KG1 (cell line): ENCODE data around the gene AFTPH.

Experiments
- DNase-seq: peaks from one replicate; lab custom pipeline; 2025; lab: John Stamatoyannopoulos, UW

The AFTPH gene

DNA sequence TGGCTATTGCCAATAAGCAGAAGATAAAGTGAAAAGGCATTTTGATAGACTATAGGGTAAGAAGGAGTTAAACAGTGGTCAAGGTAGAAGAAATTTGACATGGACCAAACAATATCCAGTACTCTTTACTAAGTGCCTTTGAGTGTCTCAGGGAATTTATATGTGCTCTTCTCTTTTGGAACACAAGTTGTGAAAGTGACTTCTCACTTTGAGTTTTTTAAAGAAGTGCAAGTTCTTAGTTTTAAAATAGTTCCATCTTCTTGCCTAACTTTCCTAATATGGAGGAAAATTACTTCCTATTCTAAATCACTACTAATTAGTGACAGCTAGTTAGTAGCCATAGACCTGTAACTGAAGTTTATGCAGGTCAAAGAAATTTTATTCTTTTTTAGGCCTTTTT lies 63.4 kb downstream of the AFTPH start:
- no peak for DNase-seq

DNA sequence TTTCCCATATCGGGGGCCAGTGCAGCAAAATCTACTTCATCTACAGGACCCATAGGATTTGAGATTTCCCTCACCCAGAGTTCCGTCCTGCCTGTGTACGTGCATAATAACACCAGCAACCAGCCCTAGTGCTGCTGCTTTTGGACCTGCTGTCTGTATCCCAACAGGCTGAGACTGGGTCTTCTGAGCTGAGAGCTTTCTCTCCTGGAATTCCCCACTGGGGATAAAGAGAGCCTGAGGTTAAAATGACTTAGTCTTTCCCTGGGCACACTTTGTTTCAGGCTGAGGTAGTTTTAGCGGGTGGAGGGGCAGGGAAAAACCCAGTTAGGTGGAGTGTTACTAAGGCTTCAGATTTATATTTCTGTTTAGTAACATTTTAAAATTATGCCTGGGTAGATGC lies 67.1 kb downstream of the AFTPH start:
- DNase-seq = no peak

DNA sequence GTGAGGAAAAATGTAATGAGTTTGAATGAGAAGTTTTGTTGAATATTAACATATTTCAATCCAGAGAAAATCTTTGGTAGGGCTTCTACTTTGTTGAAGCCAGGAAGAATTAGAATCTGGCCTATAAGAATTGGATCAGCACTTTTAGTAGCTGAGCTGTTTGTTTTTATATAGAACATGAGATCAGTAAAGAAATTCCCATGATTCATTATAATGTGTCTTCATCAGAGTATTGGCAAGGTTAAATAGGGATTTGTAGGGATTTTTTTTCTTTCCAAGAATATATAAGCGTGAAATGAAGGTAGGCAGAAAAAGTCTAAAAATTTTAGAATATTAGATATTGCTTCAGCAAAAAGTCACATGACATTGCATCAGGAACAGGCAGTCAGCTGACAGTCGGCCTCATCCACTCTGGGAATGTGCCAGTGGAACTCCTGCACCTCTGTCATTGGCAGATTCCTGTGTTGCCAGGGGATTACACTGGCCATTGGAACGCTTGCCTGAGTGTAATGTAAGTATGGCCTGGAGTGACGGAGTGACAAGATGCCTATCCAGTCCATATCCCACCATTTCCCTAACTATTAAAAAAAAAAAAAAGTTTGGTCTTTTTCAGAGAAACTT lies 69.0 kb downstream of the AFTPH start:
- DNase-seq = no peak

DNA sequence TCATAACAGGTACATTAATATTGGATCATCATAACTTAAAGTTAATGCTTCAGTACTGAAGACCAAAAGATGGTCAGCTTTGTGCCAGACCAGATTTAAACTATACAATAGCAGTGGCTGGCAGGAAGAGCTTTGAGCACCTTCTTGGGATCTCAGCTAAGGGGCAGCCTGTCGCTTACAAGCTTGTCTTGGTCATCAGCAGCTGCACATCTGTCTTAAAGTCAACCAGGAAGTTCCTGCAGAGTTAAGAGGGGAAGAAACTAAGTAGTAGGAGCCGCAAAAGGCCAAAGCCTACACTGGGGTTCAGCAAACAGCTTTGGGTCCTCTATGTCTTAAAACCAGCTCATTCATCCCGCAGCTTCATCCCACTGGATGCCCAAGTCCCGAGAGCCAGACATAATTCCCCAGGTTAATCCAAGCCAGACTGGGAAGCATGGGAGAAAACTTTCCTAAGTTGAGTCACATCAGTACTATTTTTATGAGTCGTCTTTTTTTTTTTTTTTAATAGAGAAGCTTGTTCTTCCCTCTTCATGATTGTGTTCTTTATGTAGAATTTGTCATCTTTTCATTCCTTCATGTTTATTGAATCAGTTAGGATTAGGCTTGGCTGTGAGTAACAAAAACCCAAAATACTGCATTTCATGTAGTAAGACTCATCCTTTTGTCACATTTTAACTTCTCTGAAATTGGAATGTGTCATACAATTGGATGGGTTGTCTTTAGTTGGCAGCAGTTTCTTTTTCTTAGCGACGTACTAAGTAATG lies 70.3 kb downstream of the AFTPH start:
- no peak for DNase-seq

DNA sequence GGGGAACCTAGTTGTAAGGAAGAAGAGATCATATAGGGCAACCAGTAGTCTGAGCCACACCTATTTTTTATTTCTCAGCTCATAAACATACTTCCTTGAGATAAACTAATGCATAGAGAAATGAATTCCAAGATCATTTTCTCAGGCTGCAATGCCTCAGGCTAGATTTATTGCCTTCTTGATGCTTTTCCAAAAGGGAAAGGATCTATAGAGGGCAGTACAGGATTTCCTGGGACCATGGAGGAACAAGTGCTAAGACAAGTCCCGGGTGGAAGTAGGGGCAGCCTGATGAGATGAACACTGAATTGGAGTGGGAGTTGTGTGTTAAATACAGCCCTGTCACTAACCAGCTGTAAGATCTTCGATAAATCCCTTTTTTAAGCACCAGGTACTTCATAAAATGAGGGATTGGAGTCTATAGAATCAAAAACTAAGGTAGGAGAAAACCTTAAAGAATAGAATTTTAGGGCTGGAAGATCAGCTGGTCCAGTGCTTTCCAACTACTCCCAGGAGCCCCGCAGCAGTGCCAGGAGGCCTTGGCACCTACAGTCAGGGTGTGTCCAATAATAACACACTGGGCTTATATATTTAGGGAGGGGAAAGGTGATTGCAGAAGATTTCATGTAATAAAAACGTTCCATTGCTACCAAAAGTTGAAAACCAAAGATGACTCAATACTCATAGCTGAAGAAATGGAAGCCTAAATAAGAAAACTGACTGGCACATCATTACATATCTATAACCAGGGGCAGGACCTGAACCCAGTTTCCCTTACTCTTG lies 71.5 kb downstream of the AFTPH start:
- no peak for DNase-seq

DNA sequence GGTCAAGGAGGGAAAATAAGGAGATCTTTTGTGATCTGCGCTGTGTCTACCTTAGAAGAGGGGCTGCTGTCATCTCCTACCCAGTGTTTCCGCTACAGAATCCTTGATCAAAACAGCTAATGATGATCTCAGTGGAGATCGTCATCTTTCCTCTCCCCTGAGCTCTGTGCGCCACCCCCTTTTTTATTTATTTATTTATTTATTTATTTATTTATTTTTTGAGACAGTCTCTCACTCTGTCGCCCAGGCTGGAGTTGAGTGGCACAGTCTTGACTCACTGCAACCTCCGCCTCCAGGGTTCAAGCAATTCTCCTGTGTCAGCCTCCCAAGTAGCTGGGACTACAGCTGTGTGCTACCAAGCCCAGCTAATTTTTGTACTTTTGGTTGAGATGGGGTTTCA lies 74.1 kb downstream of the AFTPH start:
- no peak for DNase-seq

DNA sequence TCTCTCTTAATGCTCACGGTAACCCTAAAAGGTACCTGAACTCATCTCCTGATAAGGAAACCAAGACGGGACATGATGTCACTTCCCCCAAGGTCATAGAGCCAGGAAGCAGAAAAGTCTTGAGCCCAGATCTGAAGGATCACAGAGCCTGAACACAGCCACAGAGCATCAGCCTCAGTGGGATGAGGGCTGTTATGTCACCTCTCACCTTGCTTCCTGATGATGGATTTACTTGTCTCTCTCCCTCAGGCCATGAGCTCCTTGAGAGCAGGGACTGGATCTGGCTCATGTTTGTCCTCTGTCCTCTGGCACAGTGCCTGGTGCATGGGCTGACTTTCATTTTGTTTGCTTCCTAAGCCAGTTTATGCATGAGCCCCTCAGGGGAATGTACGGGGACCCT lies 75.3 kb downstream of the AFTPH start:
- no peak for DNase-seq

DNA sequence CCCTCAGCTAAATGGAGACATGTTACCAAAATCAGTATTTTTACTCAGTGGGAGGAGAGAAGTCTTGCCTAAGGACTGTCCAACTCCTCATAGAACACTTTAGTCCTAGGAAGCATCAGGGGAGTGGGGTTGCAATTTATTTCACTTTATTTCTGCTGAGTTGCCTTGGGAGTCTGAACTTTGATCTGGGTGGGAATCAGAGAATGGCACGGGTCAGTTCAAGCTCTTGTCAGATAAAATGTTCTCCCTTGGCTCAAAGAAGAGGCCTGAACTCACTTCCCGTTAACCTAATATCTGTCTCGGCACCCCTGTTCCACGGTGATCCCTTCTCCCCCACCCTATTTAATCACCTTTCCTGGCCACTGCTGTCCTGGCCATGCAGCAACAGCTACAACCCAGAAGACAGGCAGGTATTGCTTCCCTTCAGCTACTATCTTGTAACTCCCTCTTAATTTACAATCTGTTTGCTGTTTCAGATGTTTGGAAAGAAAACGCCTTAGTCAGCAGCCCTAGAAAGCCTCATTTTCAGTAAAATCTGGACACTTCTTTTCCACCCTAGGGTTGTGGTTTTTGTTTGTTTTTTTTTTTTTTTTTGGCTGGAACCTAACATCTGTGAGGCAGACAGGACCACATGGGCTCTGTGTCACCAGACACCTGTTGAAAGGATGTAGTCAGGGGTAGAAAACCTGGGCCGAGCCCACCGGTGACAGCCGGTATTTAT lies 77.1 kb downstream of the AFTPH start:
- DNase-seq = no peak

DNA sequence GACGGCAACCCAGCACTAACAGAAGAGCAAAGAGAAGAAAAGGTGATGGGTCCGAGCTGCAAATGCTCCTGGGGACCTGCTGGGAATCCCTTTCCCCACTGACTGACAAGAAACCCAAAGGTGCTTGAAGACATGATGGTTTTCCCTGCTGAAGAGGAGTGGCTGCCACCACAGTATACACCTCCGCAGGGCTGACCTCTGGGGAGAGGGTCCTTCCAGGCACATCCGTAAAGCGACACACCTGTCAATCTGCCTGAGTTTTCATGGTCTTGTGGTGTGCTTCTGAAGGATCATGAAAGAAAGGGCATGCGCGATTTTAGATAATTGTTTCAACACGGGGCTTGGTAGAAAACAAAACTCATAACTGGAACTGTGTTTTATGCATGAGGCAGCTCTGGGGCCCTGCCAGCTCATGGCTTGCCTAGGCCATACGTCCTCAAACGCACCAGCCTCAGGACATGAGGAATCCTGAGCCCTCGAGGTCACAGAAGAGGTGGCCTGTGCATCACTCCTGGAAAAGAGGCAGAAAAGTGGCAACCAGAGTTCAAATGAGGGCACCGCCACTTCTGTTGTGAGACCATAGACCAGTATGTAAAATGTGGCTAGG lies 77.8 kb downstream of the AFTPH start:
- no peak for DNase-seq

DNA sequence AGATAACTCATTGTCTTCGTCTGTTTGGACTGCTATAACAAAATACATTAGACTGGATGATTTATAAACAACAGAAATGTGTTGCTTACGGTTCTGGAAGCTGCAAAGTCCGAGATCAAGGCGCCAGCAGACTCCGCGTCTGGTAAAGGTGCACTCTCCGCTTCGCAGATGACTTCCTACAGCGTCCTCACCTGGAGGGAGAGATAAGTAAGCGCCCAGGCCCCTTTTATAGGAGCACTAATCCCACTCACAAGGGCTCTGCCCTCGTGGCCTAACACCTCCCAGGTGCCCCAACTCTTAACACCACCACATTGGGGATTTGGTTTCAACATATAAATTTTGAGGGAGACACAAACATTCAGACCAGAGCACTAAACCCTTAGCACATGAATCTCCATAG lies 78.3 kb downstream of the AFTPH start:
- DNase-seq = no peak

DNA sequence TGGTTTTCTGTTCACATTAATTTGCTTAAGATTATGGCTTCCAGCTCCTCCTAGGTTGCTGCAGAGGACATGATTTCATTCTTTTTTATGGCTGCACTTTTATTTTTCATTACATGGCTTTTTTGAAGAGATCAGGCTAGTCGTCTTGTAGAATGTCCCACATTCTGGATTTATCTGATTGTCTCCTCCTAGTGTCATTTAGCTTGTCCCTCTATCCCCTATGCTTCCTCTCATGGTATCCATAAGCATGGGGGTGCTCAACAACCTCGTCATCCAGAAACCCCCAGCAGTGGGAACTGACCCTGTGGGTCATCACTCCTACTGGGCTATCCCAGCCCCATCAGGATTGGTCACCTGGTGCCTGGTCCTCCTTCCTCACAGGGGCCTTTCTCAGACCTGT lies 80.0 kb downstream of the AFTPH start:
- DNase-seq = no peak

DNA sequence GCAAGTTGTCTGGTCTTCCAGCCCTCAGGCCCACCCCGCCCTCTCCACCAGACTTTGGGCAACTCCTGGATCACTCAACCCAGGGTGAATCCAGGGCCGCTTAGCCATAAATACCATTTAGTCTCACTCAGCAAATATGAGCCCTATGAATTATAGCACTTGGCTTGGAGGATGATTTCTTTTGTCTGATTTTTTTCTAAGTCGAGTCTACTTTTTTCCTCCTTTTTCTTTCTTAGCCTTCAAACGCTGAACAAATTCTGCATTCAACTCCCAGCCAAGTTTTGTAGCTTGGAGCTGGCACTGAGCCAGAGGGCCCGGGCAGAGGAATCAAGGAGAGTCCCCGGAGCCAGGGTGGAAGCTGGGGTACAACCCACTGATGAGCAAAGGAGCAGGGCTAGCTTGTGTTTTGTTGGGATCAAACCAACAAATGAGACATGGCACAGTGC lies 80.9 kb downstream of the AFTPH start:
- DNase-seq = no peak

DNA sequence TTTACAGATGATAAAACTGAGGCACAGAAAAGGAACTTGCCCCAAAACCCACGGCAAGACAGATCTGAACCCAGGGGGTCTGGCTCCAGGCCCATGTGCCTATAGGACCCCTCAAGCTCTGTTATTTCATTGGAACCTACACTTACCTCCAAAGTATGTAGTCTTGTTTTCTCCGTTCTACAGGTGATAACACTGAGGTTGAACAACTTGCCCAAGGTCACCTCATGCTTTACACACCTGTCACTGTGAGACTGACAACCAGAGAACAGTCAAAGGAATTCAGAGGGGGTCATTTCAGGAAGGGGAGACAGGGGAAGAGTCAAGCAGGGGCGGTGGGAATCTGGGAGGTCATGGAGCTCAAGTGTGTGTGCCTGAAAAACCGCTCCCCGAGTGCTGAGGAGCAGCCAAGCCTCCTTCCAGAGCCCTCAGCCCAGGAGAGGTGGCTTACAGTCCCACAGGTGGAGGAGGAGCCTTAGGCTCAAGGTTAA lies 81.9 kb downstream of the AFTPH start:
- no peak for DNase-seq

DNA sequence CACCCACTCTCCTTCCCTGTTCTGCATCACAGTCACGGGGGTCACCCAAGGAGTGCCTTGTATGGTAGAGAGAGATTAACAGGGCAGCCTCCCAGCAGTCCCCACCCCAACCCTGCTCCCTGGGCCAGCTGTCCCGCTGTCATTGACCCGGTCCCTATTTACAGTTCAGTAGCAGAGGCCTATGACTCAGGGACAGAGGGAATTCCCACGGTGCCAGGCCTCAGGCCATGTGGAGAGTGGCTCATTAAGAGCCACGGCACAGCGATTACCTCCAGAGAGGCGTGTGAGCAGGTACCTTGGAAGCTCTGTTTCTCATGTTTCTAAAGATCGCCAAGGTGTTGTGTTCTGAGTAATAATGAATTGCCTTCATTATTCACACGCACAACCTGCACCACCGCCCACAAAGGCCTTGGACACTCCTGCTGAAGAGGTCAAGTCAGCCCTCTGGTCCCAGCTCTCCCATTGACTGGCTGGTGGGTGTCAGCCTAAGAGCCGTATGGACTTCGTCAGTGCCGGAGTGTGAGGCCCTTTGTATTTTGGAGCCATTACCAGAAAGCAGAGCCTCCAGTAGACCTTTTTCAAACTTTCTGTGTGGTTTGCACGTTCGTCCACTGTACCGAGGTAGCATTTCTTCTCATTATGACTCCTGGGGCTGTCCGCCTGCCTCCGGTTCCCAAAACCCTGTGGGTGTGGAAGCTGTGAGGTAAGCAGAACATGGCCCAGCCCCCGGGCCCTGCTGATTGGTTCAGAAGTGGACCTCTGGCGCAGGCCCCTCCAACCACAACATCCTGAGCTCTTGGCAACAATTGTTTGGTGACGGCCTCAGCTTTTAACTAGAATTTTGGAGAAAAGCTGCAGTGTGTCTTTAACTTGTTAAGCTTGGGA lies 82.6 kb downstream of the AFTPH start:
- DNase-seq = no peak

DNA sequence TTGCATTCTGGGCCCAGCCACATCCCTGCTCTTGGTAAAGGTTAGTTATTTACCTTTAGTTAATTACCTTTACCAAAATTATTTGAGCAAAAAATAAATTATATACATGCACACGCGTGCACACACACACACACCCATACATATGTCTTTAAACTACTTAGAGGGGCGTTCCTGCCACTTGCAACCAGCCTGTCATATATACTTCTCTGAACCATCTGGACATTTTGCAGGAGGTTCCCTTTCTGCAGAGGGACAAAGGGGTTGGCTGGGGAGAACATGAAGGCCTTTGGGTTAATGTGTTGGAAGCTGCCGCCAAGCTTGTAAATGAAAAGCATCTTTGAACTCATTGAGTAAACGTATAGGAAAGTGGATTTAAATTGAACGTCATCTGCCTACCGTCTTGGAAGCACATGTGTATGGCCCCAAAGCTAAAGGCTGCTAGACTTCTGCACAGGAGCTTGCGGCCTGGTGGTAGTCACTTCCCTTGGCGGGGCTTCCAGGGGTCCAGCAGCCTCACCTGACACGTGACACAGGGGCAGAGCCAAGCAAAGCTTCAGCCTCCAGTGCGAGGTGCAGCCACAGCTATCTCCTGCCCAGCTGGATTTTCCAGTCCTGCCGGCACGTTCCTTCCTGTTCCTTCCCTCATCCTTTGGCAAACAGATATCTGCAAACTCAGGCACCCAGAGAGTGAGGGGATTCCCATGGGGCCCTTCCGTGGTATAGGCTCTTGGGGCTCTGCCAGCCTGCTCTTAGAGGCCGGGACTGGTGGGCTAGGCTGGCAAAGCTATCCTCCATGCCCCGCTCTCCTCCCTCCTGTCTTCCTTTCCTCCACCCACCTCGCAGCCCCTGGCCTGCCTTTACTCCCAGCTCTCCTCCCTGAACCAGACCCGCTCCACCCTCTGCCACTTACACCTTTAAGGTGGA lies 83.5 kb downstream of the AFTPH start:
- no peak for DNase-seq

DNA sequence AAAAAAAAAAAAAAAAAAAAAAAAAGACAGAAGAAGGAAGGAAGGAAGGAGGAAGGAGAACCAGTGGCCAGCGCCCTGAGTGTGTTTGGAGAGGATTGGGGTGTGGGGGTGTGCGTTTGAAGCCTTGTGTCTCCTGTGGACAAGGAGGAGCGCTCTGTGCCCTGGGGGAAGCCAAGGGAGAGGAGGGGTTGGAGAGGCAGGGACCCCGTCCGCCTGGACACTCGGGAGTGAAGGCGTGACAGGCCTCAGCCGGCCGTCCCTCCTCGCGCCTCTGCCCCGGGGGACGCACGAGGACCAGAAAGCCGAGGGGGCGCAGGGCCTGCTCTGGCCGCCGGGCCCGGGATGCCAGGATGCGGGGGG lies 84.7 kb downstream of the AFTPH start:
- DNase-seq = no peak

DNA sequence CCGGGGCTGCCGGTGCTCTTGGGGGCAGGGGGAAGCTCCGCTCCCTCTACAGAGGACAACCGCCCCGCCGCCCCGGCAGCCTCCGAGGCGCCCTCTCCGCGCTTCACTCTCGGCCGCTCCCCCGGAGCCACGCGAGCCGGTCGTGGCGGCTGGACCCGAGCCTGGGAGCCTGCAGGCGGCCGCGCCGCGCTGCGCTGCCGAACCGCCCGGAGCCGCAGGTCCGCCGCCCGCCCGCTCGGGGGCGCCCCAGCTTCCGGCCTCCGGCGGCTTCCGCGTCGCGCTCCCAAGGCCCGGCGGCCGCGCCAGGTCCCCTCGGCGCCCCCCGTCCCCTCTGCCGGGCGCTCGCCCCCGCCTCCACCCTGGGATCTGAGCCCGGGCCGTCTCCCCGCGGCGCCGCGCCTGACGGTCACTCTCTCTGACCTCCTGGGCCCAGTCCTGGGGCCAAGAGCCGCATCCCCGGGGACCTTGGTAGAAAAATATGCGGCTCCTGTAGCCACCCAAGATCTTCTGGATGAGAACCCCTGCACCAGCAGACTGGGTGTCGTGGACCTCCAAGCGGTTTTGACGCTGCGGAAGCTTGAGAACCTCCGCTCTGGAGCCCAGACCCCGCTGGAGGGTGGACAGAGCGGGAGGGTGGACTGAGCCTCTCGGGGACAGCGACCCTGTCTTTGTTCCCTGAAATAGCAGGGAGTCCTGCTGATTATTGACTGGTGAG lies 85.3 kb downstream of the AFTPH start:
- peak; percentile 41 for DNase-seq

DNA sequence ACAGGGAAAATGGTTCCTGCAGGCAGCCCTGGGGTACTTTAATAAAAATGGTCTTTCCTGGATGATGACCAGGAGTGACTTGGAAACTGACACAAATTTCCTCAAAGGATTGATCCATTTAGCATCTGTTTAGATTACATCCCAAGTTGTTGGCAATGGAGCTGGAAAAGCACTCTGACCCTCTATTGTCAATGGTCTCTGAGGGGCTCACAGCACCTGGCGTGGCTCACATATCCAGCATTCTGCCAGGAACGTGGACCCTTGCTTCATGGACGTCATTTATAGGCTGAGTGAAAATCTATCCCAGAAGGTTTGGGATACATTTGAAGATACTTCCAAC lies 85.8 kb downstream of the AFTPH start:
- no peak for DNase-seq

DNA sequence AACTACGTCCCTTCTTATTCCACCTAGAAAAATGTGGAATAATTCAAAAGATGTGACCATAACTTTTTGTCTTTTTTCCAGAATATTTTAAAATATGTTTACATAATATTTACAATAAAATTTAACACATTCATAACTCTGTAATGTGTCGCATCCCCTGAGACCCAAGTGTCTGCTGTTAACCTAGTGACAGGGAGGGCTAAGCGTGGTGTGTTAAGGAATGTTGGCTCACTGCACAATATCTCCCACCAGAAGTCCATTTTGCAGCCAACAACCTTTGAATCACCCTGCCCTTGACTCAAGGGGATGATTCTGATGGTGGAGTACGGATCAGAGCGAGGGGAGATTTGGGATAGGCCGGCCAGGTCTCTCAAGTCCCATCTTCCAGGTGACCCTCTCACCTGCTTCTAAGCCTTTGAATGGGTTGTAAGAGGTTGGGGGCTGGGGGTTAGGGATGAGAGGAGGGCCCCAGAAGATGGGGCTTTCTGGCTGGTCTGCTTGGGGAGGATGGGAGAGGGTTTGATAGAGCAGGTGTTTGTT lies 86.3 kb downstream of the AFTPH start:
- no peak for DNase-seq
